IMR-90 (cell line): ENCODE results near the gene ZNRF3.

ENCODE experiments used
- BHLHE40 ChIP-seq: fragments of 150-350 bp; IDR thresholded peaks from 2 replicates; pipeline ENCODE4 v1.6.1; 2016; ENCODE audit warnings: mild to moderate bottlenecking, low read depth, low read length
- MAZ ChIP-seq: IDR thresholded peaks from 2 replicates; pipeline ENCODE4 v1.6.1; 2012; ENCODE audit warnings: low read depth, mild to moderate bottlenecking, low read length, improper control_type of control experiment, moderate library complexity, borderline replicate concordance
- MXI1 ChIP-seq: IDR thresholded peaks from 2 replicates; pipeline ENCODE4 v1.6.1; 2012; ENCODE audit warnings: low read depth, mild to moderate bottlenecking, low read length, moderate library complexity, borderline replicate concordance
- POLR2A ChIP-seq: IDR thresholded peaks from 2 replicates; pipeline ENCODE4 v1.6.1; 2012; ENCODE audit warnings: mild to moderate bottlenecking, low read depth, low read length
- RAD21 ChIP-seq: IDR thresholded peaks from 2 replicates; pipeline ENCODE4 v1.6.1; 2012; ENCODE audit warnings: low read length, improper control_type of control experiment
- RFX5 ChIP-seq: IDR thresholded peaks from 2 replicates; pipeline ENCODE4 v1.8.0; 2012; ENCODE audit warnings: low read depth, mild to moderate bottlenecking, low read length, moderate library complexity
- TF ChIP-seq, protein P1 (sequence below): conservative IDR thresholded peaks from 2 replicates; pipeline ENCODE4 v1.5.1; 2012; ENCODE audit warnings: mild to moderate bottlenecking, low read depth, low read length, improper control_type of control experiment
- TF ChIP-seq, protein P2 (sequence below): fragments of 150-350 bp; IDR thresholded peaks from 2 replicates; pipeline ENCODE4 v1.6.1; 2017; ENCODE audit warnings: mild to moderate bottlenecking, antibody characterized with exemption, low read length, low read depth

- TF ChIP-seq POLR2A (no peak), MXI1 (no peak), BHLHE40 (no peak), MAZ (no peak), RAD21 (no peak), RFX5 (no peak)
- TF ChIP-seq, protein P1, sequence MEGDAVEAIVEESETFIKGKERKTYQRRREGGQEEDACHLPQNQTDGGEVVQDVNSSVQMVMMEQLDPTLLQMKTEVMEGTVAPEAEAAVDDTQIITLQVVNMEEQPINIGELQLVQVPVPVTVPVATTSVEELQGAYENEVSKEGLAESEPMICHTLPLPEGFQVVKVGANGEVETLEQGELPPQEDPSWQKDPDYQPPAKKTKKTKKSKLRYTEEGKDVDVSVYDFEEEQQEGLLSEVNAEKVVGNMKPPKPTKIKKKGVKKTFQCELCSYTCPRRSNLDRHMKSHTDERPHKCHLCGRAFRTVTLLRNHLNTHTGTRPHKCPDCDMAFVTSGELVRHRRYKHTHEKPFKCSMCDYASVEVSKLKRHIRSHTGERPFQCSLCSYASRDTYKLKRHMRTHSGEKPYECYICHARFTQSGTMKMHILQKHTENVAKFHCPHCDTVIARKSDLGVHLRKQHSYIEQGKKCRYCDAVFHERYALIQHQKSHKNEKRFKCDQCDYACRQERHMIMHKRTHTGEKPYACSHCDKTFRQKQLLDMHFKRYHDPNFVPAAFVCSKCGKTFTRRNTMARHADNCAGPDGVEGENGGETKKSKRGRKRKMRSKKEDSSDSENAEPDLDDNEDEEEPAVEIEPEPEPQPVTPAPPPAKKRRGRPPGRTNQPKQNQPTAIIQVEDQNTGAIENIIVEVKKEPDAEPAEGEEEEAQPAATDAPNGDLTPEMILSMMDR: no peak
- TF ChIP-seq, protein P2, sequence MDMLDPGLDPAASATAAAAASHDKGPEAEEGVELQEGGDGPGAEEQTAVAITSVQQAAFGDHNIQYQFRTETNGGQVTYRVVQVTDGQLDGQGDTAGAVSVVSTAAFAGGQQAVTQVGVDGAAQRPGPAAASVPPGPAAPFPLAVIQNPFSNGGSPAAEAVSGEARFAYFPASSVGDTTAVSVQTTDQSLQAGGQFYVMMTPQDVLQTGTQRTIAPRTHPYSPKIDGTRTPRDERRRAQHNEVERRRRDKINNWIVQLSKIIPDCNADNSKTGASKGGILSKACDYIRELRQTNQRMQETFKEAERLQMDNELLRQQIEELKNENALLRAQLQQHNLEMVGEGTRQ: no peak
Measured at GRCh38 chr22:28900379-28900925, 17.1 kb downstream of the ZNRF3 start.
